Stimulated activated naive B cell treated with anti-CD40 and anti-IgM and Interleukin-4, amounts not matched to agents 10 μg/mL and 1 μg/mL and 100 μg/mL, for 72 hours (primary cell): ENCODE measurements around the gene SIK3.

ENCODE experiments used
- ATAC-seq, 2 donors: fragments of 150-1000 bp; cut with Tn5 transposase; replicated peaks; 2 replicates each; pipeline ENCODE4 v1.10.0; 2021; ENCODE audit warnings: moderate library complexity in 1 of 2
- DNase-seq: peaks from one replicate; pipeline ENCODE4 v3.0.0; 2021
- H3K27ac Mint-ChIP-seq: one replicate; pipeline ENCODE4 v1.8.0; 2022; ENCODE audit warnings: mild to moderate bottlenecking, mixed read lengths
- H3K27me3 Mint-ChIP-seq, 2 donors: one replicate each; pipeline ENCODE4 v1.8.0; 2022; ENCODE audit warnings: mixed read lengths in 2 of 2
- H3K36me3 Mint-ChIP-seq, 2 donors: one replicate each; pipeline ENCODE4 v1.8.0; 2022; ENCODE audit warnings: mixed read lengths in 2 of 2, mild to moderate bottlenecking in 1 of 2
- H3K4me1 Mint-ChIP-seq, 2 donors: one replicate each; pipeline ENCODE4 v1.8.0; 2022; ENCODE audit warnings: mixed read lengths in 2 of 2, mild to moderate bottlenecking in 1 of 2
- H3K4me3 Mint-ChIP-seq, 2 donors: one replicate each; pipeline ENCODE4 v1.8.0; 2022; ENCODE audit warnings: mild to moderate bottlenecking in 2 of 2, mixed read lengths in 2 of 2, moderate library complexity in 1 of 2
- H3K9me3 Mint-ChIP-seq, 2 donors: one replicate each; pipeline ENCODE4 v1.8.0; 2022; ENCODE audit warnings: mixed read lengths in 2 of 2, mild to moderate bottlenecking in 1 of 2

Gene SIK3

GRCh38 chr11:116828632-116829524, 269.4 kb downstream of the SIK3 start:
- H3K27me3 Mint-ChIP-seq, result peaks cover 0 to 4% of the 10 kb centered on the region in 2 donors
- ATAC-seq (no peak), DNase-seq (no peak)
- no peaks in the 10 kb centered on the region for H3K36me3 Mint-ChIP-seq
- no peak overlapping the region for H3K27ac Mint-ChIP-seq
- no peaks in the 10 kb centered on the region for H3K4me1 Mint-ChIP-seq
- no peaks in the 10 kb centered on the region for H3K9me3 Mint-ChIP-seq
- no peak overlapping the region for H3K4me3 Mint-ChIP-seq

- peaks cover 0 to 4% of the 10 kb centered on the region in 2 donors for H3K27me3 Mint-ChIP-seq
- no peak overlapping the region for H3K27ac Mint-ChIP-seq
- no peaks in the 10 kb centered on the region for H3K4me1 Mint-ChIP-seq
- no peaks in the 10 kb centered on the region for H3K36me3 Mint-ChIP-seq
- no peak overlapping the region for H3K4me3 Mint-ChIP-seq
- no peaks in the 10 kb centered on the region for H3K9me3 Mint-ChIP-seq
- ATAC-seq (no peak), DNase-seq (no peak)
Observed at GRCh38 chr11:116827461-116827860, 270.8 kb downstream of the SIK3 start.

- Mint-ChIP-seq H3K36me3 (no peaks in the 10 kb centered on the region), H3K27ac (no peak overlapping the region)
- no peak for ATAC-seq
Observed at GRCh38 chr11:116826751-116827431, 271.3 kb downstream of the SIK3 start.

GRCh38 chr11:116825854-116826750, 272.1 kb downstream of the SIK3 start:
- no peaks in the 10 kb centered on the region for H3K27me3 Mint-ChIP-seq
- no peaks in the 10 kb centered on the region for H3K9me3 Mint-ChIP-seq
- ATAC-seq (no peak), DNase-seq (no peak)
- H3K36me3 Mint-ChIP-seq, result no peaks in the 10 kb centered on the region
- H3K4me1 Mint-ChIP-seq, result no peaks in the 10 kb centered on the region
- H3K27ac Mint-ChIP-seq, result no peak overlapping the region
- no peak overlapping the region for H3K4me3 Mint-ChIP-seq

More at GRCh38 chr11:116826751-116827431, 271.3 kb downstream of the SIK3 start:
- no peak for DNase-seq
- Mint-ChIP-seq H3K27me3 (peaks cover 0 to under 1% of the 10 kb centered on the region in 2 donors), H3K4me1 (no peaks in the 10 kb centered on the region), H3K4me3 (no peak overlapping the region), H3K9me3 (no peaks in the 10 kb centered on the region)

GRCh38 chr11:116825434-116825833, 272.8 kb downstream of the SIK3 start:
- DNase-seq (no peak), ATAC-seq (no peak)
- no peaks in the 10 kb centered on the region for H3K4me1 Mint-ChIP-seq
- no peaks in the 10 kb centered on the region for H3K27me3 Mint-ChIP-seq
- no peak overlapping the region for H3K4me3 Mint-ChIP-seq
- H3K27ac Mint-ChIP-seq, result no peak overlapping the region
- no peaks in the 10 kb centered on the region for H3K9me3 Mint-ChIP-seq
- H3K36me3 Mint-ChIP-seq, result no peaks in the 10 kb centered on the region

- Mint-ChIP-seq H3K9me3 (no peaks in the 10 kb centered on the region), H3K27ac (no peak within 1 kb of the TSS), H3K36me3 (no peaks in the 10 kb centered on the region), H3K4me3 (no peak within 1 kb of the TSS), H3K27me3 (no peaks in the 10 kb centered on the region), H3K4me1 (no peaks in the 10 kb centered on the region)
- DNase-seq, result no peak
- ATAC-seq, result no peak
Observed at GRCh38 chr11:116823031-116823843, 275.0 kb downstream of the SIK3 start, which contains the start of gene APOA4. TSS of gene APOA4 (minus strand) at chr11:116823304. CDS start at chr11:116823191, 113 bp downstream.

- ATAC-seq (no peak), DNase-seq (no peak)
- Mint-ChIP-seq H3K9me3 (no peaks in the 10 kb centered on the region), H3K4me1 (no peaks in the 10 kb centered on the region), H3K27ac (no peak overlapping the region), H3K36me3 (no peaks in the 10 kb centered on the region), H3K4me3 (no peak overlapping the region), H3K27me3 (no peaks in the 10 kb centered on the region)
Observed at GRCh38 chr11:116822575-116822974, 275.7 kb downstream of the SIK3 start.

GRCh38 chr11:116821050-116821918, 276.9 kb downstream of the SIK3 start:
- Mint-ChIP-seq H3K36me3 (no peaks in the 10 kb centered on the region), H3K4me1 (no peaks in the 10 kb centered on the region), H3K27ac (no peak overlapping the region), H3K4me3 (no peak overlapping the region), H3K27me3 (no peaks in the 10 kb centered on the region), H3K9me3 (no peaks in the 10 kb centered on the region)
- no peak for DNase-seq
- no peak for ATAC-seq

GRCh38 chr11:116819049-116819448, 279.2 kb downstream of the SIK3 start:
- ATAC-seq, result no peak
- Mint-ChIP-seq H3K36me3 (no peaks in the 10 kb centered on the region), H3K27ac (no peak overlapping the region)

GRCh38 chr11:116814502-116814901, 283.7 kb downstream of the SIK3 start:
- H3K4me3 Mint-ChIP-seq, result no peak overlapping the region
- no peak overlapping the region for H3K27ac Mint-ChIP-seq
- H3K9me3 Mint-ChIP-seq, result no peaks in the 10 kb centered on the region
- no peak for ATAC-seq
- H3K4me1 Mint-ChIP-seq, result peaks cover 0 to 2% of the 10 kb centered on the region in 2 donors
- no peak for DNase-seq
- no peaks in the 10 kb centered on the region for H3K36me3 Mint-ChIP-seq
- peaks cover 4 to 10% of the 10 kb centered on the region in 2 donors for H3K27me3 Mint-ChIP-seq

More at GRCh38 chr11:116819049-116819448, 279.2 kb downstream of the SIK3 start:
- Mint-ChIP-seq H3K27me3 (peaks cover 0 to 6% of the 10 kb centered on the region in 2 donors), H3K4me1 (peaks cover 0 to 2% of the 10 kb centered on the region in 2 donors), H3K4me3 (no peak overlapping the region), H3K9me3 (no peaks in the 10 kb centered on the region)
- DNase-seq, result no peak

GRCh38 chr11:116813781-116814471, 284.3 kb downstream of the SIK3 start:
- no peak for ATAC-seq
- Mint-ChIP-seq H3K4me3 (no peak overlapping the region), H3K9me3 (no peaks in the 10 kb centered on the region), H3K4me1 (peaks cover 0 to 2% of the 10 kb centered on the region in 2 donors), H3K27me3 (peaks cover 6 to 12% of the 10 kb centered on the region in 2 donors), H3K27ac (no peak overlapping the region), H3K36me3 (no peaks in the 10 kb centered on the region)
- no peak for DNase-seq

GRCh38 chr11:116813170-116813569, 285.1 kb downstream of the SIK3 start:
- Mint-ChIP-seq H3K27ac (no peak overlapping the region), H3K27me3 (peaks cover 9 to 20% of the 10 kb centered on the region in 2 donors), H3K36me3 (no peaks in the 10 kb centered on the region), H3K4me3 (no peak overlapping the region), H3K9me3 (no peaks in the 10 kb centered on the region), H3K4me1 (peaks cover 0 to 2% of the 10 kb centered on the region in 2 donors)
- DNase-seq (no peak), ATAC-seq (no peak)
